A549 (cell line): Measurements from ENCODE around the gene TRABD.

Experiments used
- CHD2 ChIP-seq: fragments of 150-350 bp; IDR thresholded peaks from 2 replicates; pipeline ENCODE4 v1.6.1; 2014; ENCODE audit warnings: low read length; ENCODE audit not compliant: partially characterized antibody
- KDM1A ChIP-seq: fragments of 200-600 bp; sonication (generic); IDR thresholded peaks from 2 replicates; pipeline ENCODE4 v1.6.1; 2016; ENCODE audit warnings: low read depth, mild to moderate bottlenecking
- RNF2 ChIP-seq: fragments of 200-600 bp; sonication (generic); IDR thresholded peaks from 2 replicates; pipeline ENCODE4 v1.6.1; 2016; ENCODE audit warnings: low read depth, mild to moderate bottlenecking, antibody characterized with exemption, moderate library complexity, borderline replicate concordance
- TFCP2L1 ChIP-seq: fragments of 250-450 bp; sonication (Bioruptor Pico); IDR thresholded peaks from 2 replicates; pipeline ENCODE4 v1.5.0; 2021; ENCODE audit warnings: mild to moderate bottlenecking
- TF ChIP-seq, protein P1 (sequence below): fragments of >200 bp; sonication (Bioruptor Twin); formaldehyde crosslinking; IDR thresholded peaks from 3 replicates; pipeline ENCODE4 v1.5.1; 2016

DNA sequence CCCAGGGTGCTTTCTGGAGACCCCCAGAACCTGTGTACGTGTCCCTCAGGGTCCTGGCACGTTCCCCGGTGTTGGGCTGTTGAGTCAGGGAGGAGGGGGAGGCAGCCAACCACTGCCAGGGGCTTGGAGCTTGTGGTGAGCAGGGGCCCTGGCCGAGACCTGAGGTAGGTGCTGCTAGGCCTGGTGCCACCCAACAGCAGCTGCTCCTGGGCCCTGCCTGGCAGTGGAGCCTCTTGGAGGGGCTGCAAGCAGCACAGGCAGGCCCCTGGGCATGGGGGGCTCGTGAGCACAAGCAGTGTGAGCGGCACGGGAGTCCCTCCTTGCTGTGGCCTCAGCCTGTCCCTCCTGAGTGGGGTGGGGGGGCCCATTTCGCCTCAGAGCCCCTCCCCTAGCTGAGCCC is 7.9 kb downstream of the TRABD start:
- TF ChIP-seq, protein P1, sequence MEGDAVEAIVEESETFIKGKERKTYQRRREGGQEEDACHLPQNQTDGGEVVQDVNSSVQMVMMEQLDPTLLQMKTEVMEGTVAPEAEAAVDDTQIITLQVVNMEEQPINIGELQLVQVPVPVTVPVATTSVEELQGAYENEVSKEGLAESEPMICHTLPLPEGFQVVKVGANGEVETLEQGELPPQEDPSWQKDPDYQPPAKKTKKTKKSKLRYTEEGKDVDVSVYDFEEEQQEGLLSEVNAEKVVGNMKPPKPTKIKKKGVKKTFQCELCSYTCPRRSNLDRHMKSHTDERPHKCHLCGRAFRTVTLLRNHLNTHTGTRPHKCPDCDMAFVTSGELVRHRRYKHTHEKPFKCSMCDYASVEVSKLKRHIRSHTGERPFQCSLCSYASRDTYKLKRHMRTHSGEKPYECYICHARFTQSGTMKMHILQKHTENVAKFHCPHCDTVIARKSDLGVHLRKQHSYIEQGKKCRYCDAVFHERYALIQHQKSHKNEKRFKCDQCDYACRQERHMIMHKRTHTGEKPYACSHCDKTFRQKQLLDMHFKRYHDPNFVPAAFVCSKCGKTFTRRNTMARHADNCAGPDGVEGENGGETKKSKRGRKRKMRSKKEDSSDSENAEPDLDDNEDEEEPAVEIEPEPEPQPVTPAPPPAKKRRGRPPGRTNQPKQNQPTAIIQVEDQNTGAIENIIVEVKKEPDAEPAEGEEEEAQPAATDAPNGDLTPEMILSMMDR, result no peak
- TF ChIP-seq KDM1A (no peak), RNF2 (no peak), TFCP2L1 (CRISPR knock-in tag) (no peak), CHD2 (no peak)
